AG09309 (cell line): ENCODE measurements around the gene HRK.
A peak's percentile ranks its signal among the peaks of the same experiment; 100 is the strongest.

Experiments
- DNase-seq: peaks from one replicate; pipeline ENCODE4 v3.0.0-alpha.2; 2010; ENCODE audit warnings: low read depth
- H3K4me3 ChIP-seq: 2 replicates; pipeline ENCODE4 v1.5.1; 2011; ENCODE audit warnings: mild to moderate bottlenecking, low read depth, low read length, moderate library complexity; ENCODE audit not compliant: control insufficient read depth
- TF ChIP-seq, protein P1 (sequence below): IDR thresholded peaks from 2 replicates; pipeline ENCODE4 v1.5.1; 2011; ENCODE audit warnings: mild to moderate bottlenecking, low read depth, low read length, inconsistent platforms; ENCODE audit not compliant: insufficient read depth, control insufficient read depth; ENCODE audit errors: missing control alignments

Gene HRK

DNA sequence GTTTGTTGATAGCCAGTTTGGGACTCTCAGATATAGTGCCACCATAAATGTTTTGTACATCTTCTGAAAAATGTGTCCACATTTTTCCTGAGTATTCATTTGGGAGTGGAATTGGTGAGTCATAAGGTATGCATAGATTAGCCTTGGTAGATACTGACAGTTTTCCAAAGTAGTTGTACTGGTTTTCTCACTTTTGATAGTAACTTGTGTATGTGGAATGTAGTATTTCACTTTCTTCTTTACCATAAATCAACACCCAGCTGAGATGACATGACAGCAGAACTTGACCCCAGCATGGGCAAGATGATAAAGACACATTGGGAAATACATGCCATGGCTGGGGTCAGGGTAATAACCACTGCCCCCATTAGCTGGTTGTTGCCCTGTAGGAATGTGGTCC, 34.9 kb upstream of the HRK start:
- no peak overlapping the region for H3K4me3 ChIP-seq
- no peak for DNase-seq

DNA sequence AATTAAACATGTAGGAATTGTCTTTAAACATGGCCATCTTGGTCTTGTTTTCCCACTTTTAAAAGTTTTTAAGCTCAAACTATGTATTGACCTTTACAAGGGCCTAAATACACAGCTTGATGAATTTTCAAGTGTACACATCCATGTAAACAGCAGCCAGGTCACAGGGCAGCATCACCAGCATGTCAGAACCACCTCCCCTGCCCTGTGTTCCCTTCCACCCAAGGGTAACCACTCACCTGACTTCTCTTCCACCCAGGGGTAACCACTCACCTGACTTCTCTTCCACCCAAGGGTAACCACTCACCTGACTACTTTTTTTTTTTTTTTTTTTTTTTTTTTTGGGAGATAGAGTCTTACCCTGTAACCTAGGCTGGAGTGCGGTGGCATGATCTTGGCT, 34.1 kb upstream of the HRK start:
- no peak overlapping the region for H3K4me3 ChIP-seq
- DNase-seq: no peak
- TF ChIP-seq, protein P1, sequence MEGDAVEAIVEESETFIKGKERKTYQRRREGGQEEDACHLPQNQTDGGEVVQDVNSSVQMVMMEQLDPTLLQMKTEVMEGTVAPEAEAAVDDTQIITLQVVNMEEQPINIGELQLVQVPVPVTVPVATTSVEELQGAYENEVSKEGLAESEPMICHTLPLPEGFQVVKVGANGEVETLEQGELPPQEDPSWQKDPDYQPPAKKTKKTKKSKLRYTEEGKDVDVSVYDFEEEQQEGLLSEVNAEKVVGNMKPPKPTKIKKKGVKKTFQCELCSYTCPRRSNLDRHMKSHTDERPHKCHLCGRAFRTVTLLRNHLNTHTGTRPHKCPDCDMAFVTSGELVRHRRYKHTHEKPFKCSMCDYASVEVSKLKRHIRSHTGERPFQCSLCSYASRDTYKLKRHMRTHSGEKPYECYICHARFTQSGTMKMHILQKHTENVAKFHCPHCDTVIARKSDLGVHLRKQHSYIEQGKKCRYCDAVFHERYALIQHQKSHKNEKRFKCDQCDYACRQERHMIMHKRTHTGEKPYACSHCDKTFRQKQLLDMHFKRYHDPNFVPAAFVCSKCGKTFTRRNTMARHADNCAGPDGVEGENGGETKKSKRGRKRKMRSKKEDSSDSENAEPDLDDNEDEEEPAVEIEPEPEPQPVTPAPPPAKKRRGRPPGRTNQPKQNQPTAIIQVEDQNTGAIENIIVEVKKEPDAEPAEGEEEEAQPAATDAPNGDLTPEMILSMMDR: no peak

More for the DNA sequence above, 34.9 kb upstream of the HRK start:
- TF ChIP-seq, protein P1: no peak

DNA sequence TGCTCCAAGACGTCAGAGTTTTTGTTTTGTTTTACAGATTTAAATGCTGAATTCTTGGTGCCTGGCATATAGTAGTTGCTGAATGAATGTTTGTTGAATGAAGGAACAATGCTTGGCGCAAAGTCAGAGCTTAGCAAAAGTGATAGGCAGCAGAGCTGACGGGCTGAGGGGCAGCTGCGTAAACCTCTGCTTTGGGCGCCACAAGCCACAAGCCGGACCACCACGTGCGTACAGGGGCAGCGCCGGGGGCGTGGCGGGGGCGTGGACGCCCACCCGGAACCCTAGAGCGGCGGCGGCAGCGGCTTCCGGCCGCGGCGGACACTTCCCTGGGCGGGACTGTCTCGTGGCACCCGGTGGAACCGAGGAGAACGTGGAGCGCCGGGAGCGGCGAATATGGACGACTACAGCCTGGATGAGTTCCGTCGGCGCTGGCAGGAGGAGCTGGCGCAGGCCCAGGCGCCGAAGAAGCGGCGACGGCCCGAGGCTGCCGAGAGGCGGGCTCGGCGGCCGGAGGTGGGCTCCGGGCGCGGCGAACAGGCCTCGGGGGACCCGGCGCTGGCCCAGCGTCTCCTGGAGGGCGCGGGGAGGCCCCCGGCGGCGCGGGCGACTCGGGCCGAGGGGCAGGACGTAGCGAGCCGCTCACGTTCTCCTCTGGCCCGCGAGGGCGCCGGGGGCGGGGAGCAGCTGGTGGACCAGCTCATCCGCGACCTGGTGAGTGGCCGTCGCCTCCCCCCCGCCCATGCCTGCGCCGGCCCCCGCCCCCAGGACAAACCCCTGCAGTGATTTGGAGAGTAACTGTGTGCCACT, 29.6 kb upstream of the HRK start, which contains the start of gene FBXW8:
Gene FBXW8 (plus strand): TSS at position 306 of the 807 bp plus-strand sequence. CDS start 88 bp downstream, at position 394.
- TF ChIP-seq, protein P1: no peak
- H3K4me3 ChIP-seq: peak within 1 kb of the TSS; percentile 84
- DNase-seq: no peak

DNA sequence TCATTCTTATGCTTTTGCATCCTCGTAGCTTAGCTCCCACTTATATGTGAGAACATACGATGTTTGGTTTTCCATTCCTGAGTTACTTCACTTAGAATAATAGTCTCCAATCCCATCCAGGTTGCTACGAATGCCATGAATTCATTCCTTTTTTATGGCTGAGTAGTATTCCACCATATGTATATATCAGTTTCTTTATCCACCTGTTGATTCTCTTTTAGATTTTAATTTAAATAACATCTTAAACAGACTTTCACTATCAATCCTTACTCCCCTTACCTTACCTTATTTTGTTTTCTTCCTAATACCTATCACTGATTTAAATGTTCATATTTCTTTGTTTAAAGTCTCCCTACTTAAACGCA, 29.0 kb upstream of the HRK start:
- TF ChIP-seq, protein P1: no peak
- peak overlapping the region; percentile 84 for H3K4me3 ChIP-seq
- DNase-seq: no peak

DNA sequence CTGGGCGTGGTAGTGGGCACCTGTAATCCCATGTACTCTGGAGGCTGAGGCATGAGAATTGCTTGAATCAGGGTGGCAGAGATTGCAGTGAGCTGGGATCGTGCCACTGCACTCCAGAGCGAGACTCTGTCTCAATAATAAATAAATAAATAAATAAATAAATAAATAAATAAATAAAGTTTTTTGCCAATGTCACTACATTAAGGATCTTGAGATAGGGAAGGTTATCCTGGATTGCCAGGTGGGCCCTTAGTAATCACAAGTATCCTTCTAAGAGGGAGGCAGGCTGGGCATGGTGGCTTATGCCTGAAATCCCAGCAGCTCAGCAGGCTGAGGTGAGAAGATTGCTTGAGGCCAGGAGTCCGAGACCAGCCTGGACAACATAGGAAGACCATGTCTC, 25.0 kb upstream of the HRK start:
- no peak overlapping the region for H3K4me3 ChIP-seq
- no peak for DNase-seq
- TF ChIP-seq, protein P1: no peak

DNA sequence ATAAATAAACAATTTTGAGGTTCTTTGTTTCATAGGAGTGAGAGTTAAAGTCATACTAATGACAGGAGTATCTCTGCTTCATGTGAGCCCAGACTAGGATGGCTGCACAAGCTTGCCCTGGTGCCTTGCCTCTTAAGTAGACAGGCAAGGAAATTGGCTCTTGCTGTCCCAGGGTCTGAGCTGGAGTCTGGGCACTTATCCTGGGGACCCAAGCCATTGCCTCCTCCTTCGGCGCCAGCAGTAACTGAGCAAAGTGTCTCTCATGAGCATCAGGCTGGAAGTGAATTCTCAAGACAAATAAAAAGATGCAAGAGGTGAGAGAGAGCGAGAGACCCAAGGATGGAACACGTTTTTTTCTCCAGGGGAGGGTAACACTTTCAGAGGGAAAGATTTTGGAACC, 22.6 kb upstream of the HRK start:
- no peak overlapping the region for H3K4me3 ChIP-seq
- DNase-seq: no peak
- TF ChIP-seq, protein P1: no peak
